Left ventricle myocardium superior (tissue), 1 donor: ENCODE measurements around the gene PGS1. TPM values are rescaled to one million over a fixed set of nuclear protein-coding genes. Genes with fewer than 3 reads are reported as not detected.
"Not testable (repeated sequence)": the region's sequence is repeated elsewhere in the genome, so short reads cannot be mapped to it uniquely, and the experiment has no call there.

Source experiments
- ATAC-seq: fragments of 200-7000 bp; cut with Tn5 transposase; one replicate; pipeline ENCODE4 v1.9.1; 2020; ENCODE audit warnings: mild to moderate bottlenecking, moderate library complexity
- DNase-seq: peaks from one replicate; pipeline ENCODE4 v3.0.0-alpha.2; 2020
- intact Hi-C: fragments of 100-400 bp; cut with micrococcal nuclease; formaldehyde crosslinking; loops from one replicate; pipeline ENCODE4 v1.11.0; 2022
- long read RNA-seq: library from polyadenylated mRNA; unstranded; transcript quantifications from one replicate; pipeline ENCODE4 v2.0.0, GENCODE V29; 2021
- total RNA-seq: library from RNA; stranded (reverse); fragmentation: NEBNext Ultra II Directional; extraction: Animal tissue kit (Norgen Biotek cat#: 25700); gene quantifications from one replicate; pipeline ENCODE4 v1.2.1, GENCODE V29; 2021
- donor health status: DM: no; HTN: yes; CAD: no; lungs with severe emphysema.

The PGS1 gene
- 18.3 TPM for total RNA-seq
- long read RNA-seq, transcript PGS1-201 (10 exons, 2,201 nt), result major isoform, 32 of 55 reads
- long read RNA-seq, partial matches to known transcripts, result 5 of 55 reads
- long read RNA-seq, other reads (novel, unspliced or antisense), result 17 of 55 reads

- ATAC-seq (peak; percentile 91), DNase-seq (peak; percentile 91)
- intact Hi-C loops, result no loop called here
These were observed at the start of gene PGS1 for GRCh38 chr17:78378225-78379130. Gene PGS1, plus strand, starts transcription at chr17:78378649. Its CDS starts 17 bp downstream, at chr17:78378666.

GRCh38 chr17:78329263-78330059 is 49.0 kb upstream of the PGS1 start:
- intact Hi-C loops, result no loop called here
- no peak for DNase-seq
- ATAC-seq, result no peak

GRCh38 chr17:78330570-78331224 is 47.8 kb upstream of the PGS1 start:
- DNase-seq (no peak), ATAC-seq (peak; percentile 86)
- intact Hi-C loops, result no loop called here

GRCh38 chr17:78331355-78331754 is 47.1 kb upstream of the PGS1 start:
- intact Hi-C loops, ATAC-seq: not testable (repeated sequence)

GRCh38 chr17:78332991-78333390 is 45.5 kb upstream of the PGS1 start:
- DNase-seq (no peak), ATAC-seq (no peak)
- intact Hi-C loops, result no loop called here

More at GRCh38 chr17:78331355-78331754, 47.1 kb upstream of the PGS1 start:
- not testable (repeated sequence) for DNase-seq

- ATAC-seq, result no peak
- intact Hi-C loops, result no loop called here
These were observed 43.2 kb upstream of the PGS1 start for GRCh38 chr17:78335209-78335608.

GRCh38 chr17:78337244-78338109 is 41.0 kb upstream of the PGS1 start:
- no peak for ATAC-seq

More at GRCh38 chr17:78335209-78335608, 43.2 kb upstream of the PGS1 start:
- DNase-seq, result no peak

GRCh38 chr17:78338486-78339259 is 39.8 kb upstream of the PGS1 start:
- intact Hi-C loops, result no loop called here
- ATAC-seq, result no peak
- DNase-seq, result no peak

More at GRCh38 chr17:78337244-78338109, 41.0 kb upstream of the PGS1 start:
- intact Hi-C loops, result no loop called here
- no peak for DNase-seq

- ATAC-seq, result no peak
- DNase-seq, result no peak
- intact Hi-C loops, result no loop called here
These were observed 38.1 kb upstream of the PGS1 start for GRCh38 chr17:78340183-78340955.

GRCh38 chr17:78341559-78342448 is 36.6 kb upstream of the PGS1 start:
- intact Hi-C loops, result no loop called here
- DNase-seq (peak; percentile 92), ATAC-seq (peak; percentile 75)

GRCh38 chr17:78342449-78343186 is 35.8 kb upstream of the PGS1 start:
- DNase-seq, result peak; percentile 75
- intact Hi-C loops, result no loop called here
- ATAC-seq, result peak; percentile 62

GRCh38 chr17:78343187-78343542 is 35.3 kb upstream of the PGS1 start:
- intact Hi-C loops, result no loop called here
- peak; percentile 64 for ATAC-seq
- peak; percentile 85 for DNase-seq

GRCh38 chr17:78343543-78344201 is 34.8 kb upstream of the PGS1 start:
- no peak for ATAC-seq
- DNase-seq, result peak; percentile 58
- intact Hi-C loops, result no loop called here

GRCh38 chr17:78344666-78345065 is 33.8 kb upstream of the PGS1 start:
- ATAC-seq (no peak), DNase-seq (no peak)
- intact Hi-C loops, result no loop called here

GRCh38 chr17:78345172-78345571 is 33.3 kb upstream of the PGS1 start:
- no peak for DNase-seq
- ATAC-seq, result no peak
- intact Hi-C loops, result no loop called here
